GM19452 (cell line): ENCODE measurements around the gene TBCK.

Experiments used
- ATAC-seq: cut with Tn5 transposase; IDR thresholded peaks from one replicate; pipeline ENCODE4 v1.9.1; 2021; ENCODE audit not compliant: unreplicated experiment

Gene TBCK

GRCh38 chr4:105996845-105997244 is 319.2 kb downstream of the TBCK start:
- ATAC-seq: no peak

- no peak for ATAC-seq
Observed at GRCh38 chr4:105994841-105995501, 321.0 kb downstream of the TBCK start.

- no peak for ATAC-seq
Observed at GRCh38 chr4:105994061-105994460, 321.9 kb downstream of the TBCK start.

- ATAC-seq: no peak
Observed at GRCh38 chr4:105992641-105993305, 323.2 kb downstream of the TBCK start.

- ATAC-seq: no peak
Observed at GRCh38 chr4:105991726-105992125, 324.3 kb downstream of the TBCK start.
